Hepatocyte (in vitro differentiated cells): ENCODE measurements around the gene DENND5A. TPM values are rescaled to one million over a fixed set of nuclear protein-coding genes. Genes with fewer than 3 reads are reported as not detected.

ENCODE experiments used
- DNase-seq: peaks from one replicate; pipeline ENCODE4 v3.0.0-alpha.2; 2016; ENCODE audit warnings: low spot score
- H2AFZ ChIP-seq: fragments of 200-600 bp; sonication (generic); 2 replicates; pipeline ENCODE4 v1.6.0; 2016; ENCODE audit warnings: antibody characterized with exemption, mild to moderate bottlenecking
- H3K27ac ChIP-seq: fragments of 200-600 bp; sonication (generic); 2 replicates; pipeline ENCODE4 v1.5.1; 2016; ENCODE audit warnings: mild to moderate bottlenecking
- H3K27me3 ChIP-seq: fragments of 200-600 bp; sonication (generic); 2 replicates; pipeline ENCODE4 v1.6.1; 2016
- H3K36me3 ChIP-seq: fragments of 200-600 bp; sonication (generic); replicated peaks from 2 replicates; pipeline ENCODE4 v1.5.1; 2016; ENCODE audit warnings: low read depth; ENCODE audit not compliant: insufficient read depth
- H3K4me1 ChIP-seq: fragments of 200-600 bp; sonication (generic); 2 replicates; pipeline ENCODE4 v1.5.1; 2016; ENCODE audit warnings: mild to moderate bottlenecking, moderate library complexity; ENCODE audit not compliant: insufficient read depth
- H3K4me2 ChIP-seq: fragments of 200-600 bp; sonication (generic); 2 replicates; pipeline ENCODE4 v1.6.0; 2016
- H3K4me3 ChIP-seq: fragments of 200-600 bp; sonication (generic); 2 replicates; pipeline ENCODE4 v1.5.1; 2016; ENCODE audit warnings: mild to moderate bottlenecking
- H3K79me2 ChIP-seq: fragments of 200-600 bp; sonication (generic); 2 replicates; pipeline ENCODE4 v1.6.0; 2017; ENCODE audit warnings: mild to moderate bottlenecking
- H3K9me2 ChIP-seq: fragments of 200-600 bp; sonication (generic); replicated peaks from 2 replicates; pipeline ENCODE4 v1.6.0; 2017; ENCODE audit warnings: mild to moderate bottlenecking; ENCODE audit not compliant: insufficient read depth
- H3K9me3 ChIP-seq: fragments of 200-600 bp; sonication (generic); 2 replicates; pipeline ENCODE4 v1.5.1; 2016; ENCODE audit warnings: low read depth, mild to moderate bottlenecking
- H4K20me1 ChIP-seq: fragments of 200-600 bp; sonication (generic); 2 replicates; pipeline ENCODE4 v1.6.0; 2016; ENCODE audit warnings: mild to moderate bottlenecking; ENCODE audit not compliant: insufficient read depth, poor library complexity, severe bottlenecking
- CTCF ChIP-seq: fragments of 200-600 bp; sonication (generic); IDR thresholded peaks from 2 replicates; pipeline ENCODE4 v1.5.1; 2016; ENCODE audit warnings: antibody characterized with exemption, mild to moderate bottlenecking; ENCODE audit not compliant: poor library complexity
- EZH2 ChIP-seq: fragments of 200-600 bp; sonication (generic); IDR thresholded peaks from 2 replicates; pipeline ENCODE4 v1.6.1; 2016; ENCODE audit warnings: antibody characterized with exemption, mild to moderate bottlenecking, borderline replicate concordance
- EZH2phosphoT487 ChIP-seq: fragments of 200-600 bp; sonication (generic); IDR thresholded peaks from one replicate; pipeline ENCODE4 v1.6.1; 2018; ENCODE audit warnings: antibody characterized with exemption, mild to moderate bottlenecking, low read depth, moderate library complexity; ENCODE audit not compliant: unreplicated experiment, severe bottlenecking
- WGBS: methylation state at CpG from one replicate; pipeline ENCODE4 v1.1.6; 2016; ENCODE audit warnings: low lambda C conversion rate; ENCODE audit errors: missing lambda C conversion rate; 5-methylcytosine and 5-hydroxymethylcytosine counted together
- polyA plus RNA-seq: library from polyadenylated mRNA; unstranded; fragments of >200 nt; fragmentation: Nextera tagmentation; extraction: Ambion mirVana; gene quantifications from 2 replicates; pipeline ENCODE4 v1.2.1, GENCODE V29; 2016
- total RNA-seq: library from RNA; depleted of rRNA; stranded (reverse); fragments of >200 nt; gene quantifications from 2 replicates; pipeline ENCODE4 v1.2.3, GENCODE V29; 2014

Gene DENND5A
- total and polyA plus RNA-seq, 2 experiments from 2014 or later: 29.7 to 56.4 TPM

- H3K27ac ChIP-seq: no peak overlapping the region
- no peaks in the 10 kb centered on the region for H3K9me2 ChIP-seq
- H3K9me3 ChIP-seq: no peaks in the 10 kb centered on the region
- H3K4me3 ChIP-seq: no peak overlapping the region
- 93% methylated on average over 5 of the region's 5 CpGs for WGBS
- no peak for DNase-seq
- no peak for TF ChIP-seq EZH2
- no peak for TF ChIP-seq EZH2phosphoT487
- TF ChIP-seq CTCF: no peak
- no peaks in the 10 kb centered on the region for H3K79me2 ChIP-seq
- no peak overlapping the region for H3K4me2 ChIP-seq
- no peak overlapping the region for H2AFZ ChIP-seq
- no peaks in the 10 kb centered on the region for H3K36me3 ChIP-seq
- peaks cover 3% of the 10 kb centered on the region for H3K4me1 ChIP-seq
- no peaks in the 10 kb centered on the region for H4K20me1 ChIP-seq
- H3K27me3 ChIP-seq: no peaks in the 10 kb centered on the region
These were observed 132.8 kb downstream of the DENND5A start for GRCh38 chr11:9132203-9132878.

- Histone ChIP-seq H3K4me1 (no peaks in the 10 kb centered on the region), H3K27me3 (no peaks in the 10 kb centered on the region), H3K4me2 (no peak overlapping the region), H3K9me2 (no peaks in the 10 kb centered on the region), H3K27ac (no peak overlapping the region), H3K9me3 (no peaks in the 10 kb centered on the region), H2AFZ (no peak overlapping the region), H4K20me1 (no peaks in the 10 kb centered on the region), H3K36me3 (no peaks in the 10 kb centered on the region), H3K4me3 (no peak overlapping the region), H3K79me2 (no peaks in the 10 kb centered on the region)
- TF ChIP-seq EZH2 (no peak), EZH2phosphoT487 (no peak), CTCF (no peak)
- DNase-seq: no peak
- WGBS: 100% methylated on average over 1 of the region's 1 CpG
These were observed 134.9 kb downstream of the DENND5A start for GRCh38 chr11:9130297-9130696.

- Histone ChIP-seq H3K36me3 (no peaks in the 10 kb centered on the region), H2AFZ (no peak overlapping the region), H3K4me2 (no peak overlapping the region), H3K4me1 (no peaks in the 10 kb centered on the region), H3K27me3 (no peaks in the 10 kb centered on the region), H3K4me3 (no peak overlapping the region), H3K9me2 (no peaks in the 10 kb centered on the region), H4K20me1 (no peaks in the 10 kb centered on the region), H3K9me3 (no peaks in the 10 kb centered on the region), H3K79me2 (no peaks in the 10 kb centered on the region), H3K27ac (no peak overlapping the region)
- 80% methylated on average over 2 of the region's 2 CpGs for WGBS
- TF ChIP-seq EZH2: no peak
- no peak for TF ChIP-seq CTCF
- no peak for TF ChIP-seq EZH2phosphoT487
- no peak for DNase-seq
These were observed 138.5 kb downstream of the DENND5A start for GRCh38 chr11:9126636-9127035.
